ENCODE data around the gene MTA3.
A peak's percentile ranks its signal among the peaks of the same experiment; 100 is the strongest.
"Not testable (repeated sequence)": the region's sequence is repeated elsewhere in the genome, so short reads cannot be mapped to it uniquely, and the experiment has no call there.

The MTA3 gene

DNA sequence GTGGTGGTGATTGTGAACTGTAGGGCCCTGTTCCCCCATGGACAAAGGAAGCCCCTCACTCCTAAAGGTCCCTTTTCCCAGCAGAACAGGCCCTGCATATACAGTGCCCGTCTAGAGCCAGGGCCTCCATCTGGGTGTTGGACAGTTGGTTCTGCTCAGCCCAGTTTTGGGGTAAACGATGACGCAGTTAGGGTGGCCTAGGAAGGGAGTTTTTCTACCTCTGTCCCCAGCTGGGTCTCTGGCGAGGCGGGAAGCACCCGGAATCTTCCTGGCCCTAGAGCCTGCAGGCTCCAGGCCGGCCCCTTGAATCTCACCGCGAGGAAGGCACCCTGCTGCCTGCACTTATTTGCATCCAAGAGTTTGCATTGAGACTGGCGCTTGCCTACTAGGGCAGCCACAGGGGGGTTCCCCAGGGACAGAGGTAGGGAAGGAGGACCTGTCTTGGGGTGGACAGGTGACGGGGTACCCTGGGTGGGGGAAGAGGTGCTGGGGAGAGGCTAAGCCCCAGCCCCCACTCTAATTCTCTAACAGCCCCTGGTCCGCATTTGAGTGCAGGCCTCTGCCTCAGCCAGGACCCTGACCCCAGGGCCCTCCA, 529 bp upstream of the MTA3 start:
- peak; percentile 12 for DNase-seq

- no peak for DNase-seq
Measured at GRCh38 chr2:42569116-42569711, 782 bp downstream of the MTA3 start.

DNA sequence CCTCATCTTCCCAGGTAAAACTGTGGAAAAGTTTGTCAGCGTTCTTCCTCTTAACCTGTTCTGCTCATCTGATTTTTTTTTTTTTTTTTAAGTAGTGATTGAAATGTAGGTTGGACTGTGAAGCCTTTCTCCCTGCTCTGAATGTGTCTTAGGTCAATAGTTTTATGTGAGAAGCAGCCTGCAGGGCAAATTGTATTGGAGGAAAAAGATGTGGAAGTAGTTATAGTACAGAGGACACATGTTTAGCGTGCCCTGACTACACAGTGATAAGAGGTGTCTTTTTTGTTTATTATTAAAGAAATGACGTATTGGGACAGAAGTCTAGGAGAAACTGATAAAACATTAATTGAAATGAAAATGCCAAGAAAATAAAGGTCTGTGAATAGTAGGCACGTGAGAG, 1.5 kb downstream of the MTA3 start:
- no peak for DNase-seq

- DNase-seq = no peak
Measured at GRCh38 chr2:42572297-42573081, 4.1 kb downstream of the MTA3 start.

DNA sequence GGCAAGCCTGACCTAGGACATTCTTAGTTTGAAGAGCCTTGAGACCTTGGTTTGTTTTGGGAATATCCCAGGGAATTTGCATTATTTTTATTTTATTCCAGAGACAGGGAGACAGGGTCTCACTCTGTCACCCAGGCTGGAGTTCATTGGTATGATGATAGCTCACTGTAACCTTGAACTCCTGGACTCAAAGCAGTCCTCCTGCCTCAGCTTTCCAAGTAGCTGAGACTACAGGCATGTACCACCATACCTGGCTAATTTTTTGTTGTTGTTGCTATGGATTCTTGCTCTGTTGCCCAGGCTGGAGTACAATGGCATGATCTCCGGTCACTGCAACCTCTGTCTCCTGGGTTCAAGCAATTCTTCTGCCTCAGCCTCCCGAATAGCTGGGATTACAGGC, 4.8 kb downstream of the MTA3 start:
- DNase-seq = no peak

- no peak for DNase-seq
Measured at GRCh38 chr2:42575458-42576064, 7.1 kb downstream of the MTA3 start.

DNA sequence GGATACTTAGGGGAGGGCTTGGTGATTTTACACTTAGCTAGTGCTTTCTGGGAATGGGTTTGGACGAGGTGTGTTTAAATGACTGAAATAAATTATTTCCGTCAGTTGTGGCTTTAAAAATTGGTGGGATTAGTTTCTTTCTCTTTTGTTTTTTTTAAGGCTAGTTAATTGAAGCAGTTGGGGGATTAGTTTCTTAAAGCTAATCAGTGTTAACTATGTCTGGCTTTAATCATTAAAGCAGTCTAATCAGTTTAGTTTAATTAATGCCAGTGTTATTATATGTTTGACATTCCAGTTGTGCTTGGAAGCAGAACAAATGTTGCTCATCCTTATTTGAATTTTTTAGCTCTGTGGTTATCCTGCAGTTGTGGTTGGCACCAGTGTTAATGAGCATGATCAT, 10.2 kb downstream of the MTA3 start:
- DNase-seq = no peak

DNA sequence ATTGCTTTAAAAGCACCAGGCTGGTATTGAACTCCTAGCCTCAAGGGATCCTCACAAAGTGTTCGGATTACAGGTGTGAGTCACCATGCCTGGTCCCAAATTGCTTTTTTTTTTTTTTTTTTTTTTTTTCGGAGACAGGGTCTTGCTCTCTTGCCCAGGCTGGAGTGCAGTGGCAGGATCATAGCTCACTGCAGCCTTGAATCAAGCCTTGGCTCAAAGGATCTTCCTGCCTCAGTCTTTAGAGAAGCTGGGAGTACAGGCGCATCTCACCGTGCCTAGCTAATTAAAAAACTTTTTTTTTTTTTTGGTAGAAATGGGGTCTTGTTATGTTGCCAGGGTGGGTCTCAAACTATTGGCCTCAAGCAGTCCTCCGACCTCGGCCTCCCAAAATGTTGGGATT, 12.8 kb downstream of the MTA3 start:
- DNase-seq = no peak

- DNase-seq = not testable (repeated sequence)
Measured at GRCh38 chr2:42584628-42585027, 16.2 kb downstream of the MTA3 start.

- DNase-seq = no peak
Measured at GRCh38 chr2:42585779-42586178, 17.3 kb downstream of the MTA3 start.

GRCh38 chr2:42587526-42588117, 19.2 kb downstream of the MTA3 start:
- DNase-seq = no peak

DNA sequence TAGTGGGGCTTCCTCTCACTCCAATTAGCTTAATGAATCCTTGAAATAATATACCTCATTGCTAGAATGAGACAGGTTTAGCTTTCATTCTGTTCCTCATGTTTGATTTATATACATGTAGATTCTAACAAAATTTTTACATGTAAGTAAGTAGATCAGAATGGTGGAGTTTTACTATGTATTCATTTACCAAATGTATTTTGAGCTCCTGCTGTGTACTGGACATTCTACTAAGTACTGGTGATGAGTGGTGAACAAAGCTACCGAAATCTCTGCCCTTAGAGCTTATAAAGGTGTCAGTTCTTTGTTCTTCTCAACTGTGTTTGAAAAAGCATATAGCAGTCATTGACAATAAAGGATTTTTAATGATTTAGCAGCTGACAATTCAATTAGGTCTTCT, 19.7 kb downstream of the MTA3 start:
- DNase-seq = no peak

DNA sequence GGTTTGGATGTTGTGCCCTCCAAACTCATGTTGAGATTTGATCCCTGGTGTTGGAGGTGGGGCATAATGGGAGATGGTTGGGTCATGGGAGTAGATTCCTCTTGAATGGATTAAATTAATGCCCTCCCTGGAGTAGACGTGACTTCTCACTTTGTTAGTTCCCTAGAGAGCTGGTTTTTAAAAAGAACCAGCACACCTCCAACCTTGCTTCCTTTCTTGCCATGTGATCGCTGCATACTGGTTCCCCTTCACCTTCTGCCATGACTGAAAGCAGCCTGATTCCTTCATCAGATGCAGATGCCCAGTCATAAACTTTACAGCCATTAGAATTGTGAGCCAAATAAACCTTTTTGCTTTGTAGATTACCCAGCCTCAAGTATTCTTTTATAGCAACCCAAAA, 21.7 kb downstream of the MTA3 start:
- DNase-seq = no peak

DNA sequence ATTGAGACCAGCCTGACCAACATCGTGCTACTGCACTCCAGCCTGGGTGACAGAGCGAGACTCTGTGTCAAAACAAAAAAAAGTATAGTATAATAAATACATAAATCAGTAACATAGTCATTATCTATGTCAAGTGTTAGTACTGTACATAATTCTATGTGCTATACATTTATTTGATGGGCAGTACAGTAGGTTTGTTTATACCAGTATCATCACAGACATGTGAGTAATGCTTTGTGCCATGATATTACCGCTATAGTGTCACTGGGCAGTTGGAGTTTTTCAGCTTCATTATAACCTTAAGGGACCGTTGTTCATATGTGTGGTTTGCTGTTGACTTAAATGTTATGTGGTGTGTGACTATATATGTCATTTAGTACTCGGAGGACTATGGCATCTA, 24.9 kb downstream of the MTA3 start:
- DNase-seq = no peak

DNA sequence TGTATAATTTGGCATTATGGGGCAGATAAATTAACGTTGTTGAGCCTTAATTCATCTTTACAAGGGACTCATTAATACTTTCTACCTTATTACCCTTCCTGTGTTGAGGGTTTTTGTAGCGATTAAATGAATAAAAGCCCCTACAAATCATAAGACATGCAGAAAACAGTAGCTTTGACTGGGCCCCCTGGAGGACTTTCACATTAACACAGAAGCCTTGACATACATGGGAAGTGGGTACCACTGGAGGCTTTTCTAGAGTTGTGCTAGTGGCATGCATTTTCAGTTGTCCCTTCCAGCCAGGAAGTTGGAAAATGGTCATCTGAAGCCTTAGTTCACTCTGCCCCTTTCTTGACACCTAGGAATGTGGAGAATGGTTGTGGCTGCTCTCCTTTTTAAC, 30.2 kb downstream of the MTA3 start:
- DNase-seq = no peak

GRCh38 chr2:42601076-42601475, 32.6 kb downstream of the MTA3 start:
- DNase-seq = no peak

- no peak for DNase-seq
Measured at GRCh38 chr2:42602218-42602875, 33.9 kb downstream of the MTA3 start.

DNA sequence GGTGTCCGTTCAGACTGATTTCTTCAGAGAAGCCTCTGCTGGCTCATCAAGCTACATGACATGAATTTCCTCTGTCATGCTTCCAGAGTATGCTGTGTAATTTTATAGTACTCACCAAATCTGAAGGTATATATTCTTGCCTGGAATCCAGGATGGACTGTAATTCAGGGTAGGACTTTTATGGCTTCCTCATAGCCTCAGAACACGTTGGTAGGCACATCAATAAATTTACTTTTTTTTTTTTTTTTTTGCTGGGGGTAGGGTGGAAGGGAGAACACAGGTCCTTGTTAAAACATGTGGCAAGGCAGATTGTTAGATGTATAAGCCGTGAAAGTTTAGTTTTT, 34.4 kb downstream of the MTA3 start:
- no peak for DNase-seq

DNA sequence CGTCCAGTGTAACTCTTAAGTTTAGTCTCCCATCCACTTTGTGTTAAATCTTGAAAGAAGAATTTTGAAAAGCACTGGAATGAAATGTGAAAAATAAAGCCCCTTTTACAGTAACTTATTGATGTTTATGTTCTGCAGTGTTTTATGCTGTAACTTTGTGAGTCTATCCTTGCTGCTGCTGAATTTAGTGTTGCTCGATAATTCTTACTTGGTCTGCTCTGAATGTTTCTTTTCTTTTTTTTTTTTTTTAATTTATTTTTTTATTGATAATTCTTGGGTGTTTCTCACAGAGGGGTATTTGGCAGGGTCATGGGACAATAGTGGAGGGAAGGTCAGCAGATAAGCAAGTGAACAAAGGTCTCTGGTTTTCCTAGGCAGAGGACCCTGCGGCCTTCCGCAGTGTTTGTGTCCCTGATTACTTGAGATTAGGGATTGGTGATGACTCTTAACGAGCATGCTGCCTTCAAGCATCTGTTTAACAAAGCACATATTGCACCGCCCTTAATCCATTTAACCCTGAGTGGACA, 36.0 kb downstream of the MTA3 start:
- DNase-seq = not testable (repeated sequence)

GRCh38 chr2:42606166-42606565, 37.7 kb downstream of the MTA3 start:
- not testable (repeated sequence) for DNase-seq

GRCh38 chr2:42607101-42607637, 38.7 kb downstream of the MTA3 start:
- no peak for DNase-seq

DNA sequence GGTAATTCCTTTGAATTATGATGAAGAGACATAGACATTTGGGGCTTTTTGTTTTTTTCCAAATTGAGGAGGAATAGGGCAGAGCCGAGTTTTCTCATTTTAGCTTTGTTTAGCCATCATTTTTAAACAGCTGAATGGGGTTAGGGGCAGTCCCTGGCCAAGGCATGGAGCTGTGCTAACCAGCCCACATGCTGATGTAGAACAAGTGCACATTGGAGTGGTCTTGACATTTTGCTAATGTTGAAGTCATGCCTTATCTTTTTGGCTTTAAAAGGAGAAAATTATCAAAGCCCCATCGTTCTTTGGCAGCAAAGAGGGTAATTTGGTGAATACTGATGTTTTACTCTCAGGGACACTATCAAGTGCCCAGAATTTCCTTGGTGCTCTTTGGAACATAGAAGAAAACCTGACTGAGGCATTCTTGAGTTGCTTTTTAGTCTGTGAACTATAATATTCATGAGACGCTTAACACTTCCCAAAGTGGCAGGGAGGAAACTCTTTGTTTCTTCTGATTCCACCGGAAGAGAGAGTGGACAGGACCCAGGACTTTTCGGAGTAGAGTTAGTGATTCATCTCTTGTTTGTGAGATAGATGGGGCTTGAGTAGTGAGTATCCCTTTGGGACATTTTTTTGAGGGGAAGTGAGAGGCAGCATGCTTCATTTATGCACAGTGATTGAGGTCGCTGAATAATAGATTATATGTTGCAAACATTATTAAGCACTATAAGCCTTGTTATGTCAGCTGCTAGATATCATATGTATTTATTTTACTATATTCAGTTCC, 45.0 kb downstream of the MTA3 start:
- DNase-seq = no peak

Measured in central memory CD4-positive, alpha-beta T cell (primary cell).